ENCODE measurements around the gene HOXC11. TPM values are rescaled to one million over a fixed set of nuclear protein-coding genes. Genes with fewer than 3 reads are reported as not detected.

HOXC11 gene
- total RNA-seq, 6 experiments from 2014 or later, result 0.09 to 2.2 (median 1.8) TPM

DNA sequence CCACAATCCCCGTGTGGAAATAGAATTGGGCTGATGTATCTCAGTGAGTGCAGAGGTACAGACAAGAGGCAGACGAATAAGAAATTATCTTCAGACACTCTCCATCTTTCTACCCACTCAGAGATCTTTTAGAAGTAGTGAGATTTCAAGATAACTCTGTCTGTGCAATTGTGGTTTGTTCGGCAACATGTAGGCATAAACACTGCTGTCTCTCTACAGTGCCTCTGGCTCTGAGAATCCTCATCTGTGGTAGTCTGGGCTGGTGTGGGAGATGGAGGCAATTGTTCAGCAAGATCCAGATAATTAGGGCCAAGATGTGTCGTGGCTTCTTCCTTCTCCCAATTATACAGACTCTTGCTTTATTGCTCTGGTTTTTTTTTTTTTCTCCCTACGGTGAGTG is 31.2 kb upstream of the HOXC11 start:
- no peak overlapping the region for H3K27ac Mint-ChIP-seq
- H3K4me3 Mint-ChIP-seq, result no peak overlapping the region
- TF ChIP-seq, protein P1, sequence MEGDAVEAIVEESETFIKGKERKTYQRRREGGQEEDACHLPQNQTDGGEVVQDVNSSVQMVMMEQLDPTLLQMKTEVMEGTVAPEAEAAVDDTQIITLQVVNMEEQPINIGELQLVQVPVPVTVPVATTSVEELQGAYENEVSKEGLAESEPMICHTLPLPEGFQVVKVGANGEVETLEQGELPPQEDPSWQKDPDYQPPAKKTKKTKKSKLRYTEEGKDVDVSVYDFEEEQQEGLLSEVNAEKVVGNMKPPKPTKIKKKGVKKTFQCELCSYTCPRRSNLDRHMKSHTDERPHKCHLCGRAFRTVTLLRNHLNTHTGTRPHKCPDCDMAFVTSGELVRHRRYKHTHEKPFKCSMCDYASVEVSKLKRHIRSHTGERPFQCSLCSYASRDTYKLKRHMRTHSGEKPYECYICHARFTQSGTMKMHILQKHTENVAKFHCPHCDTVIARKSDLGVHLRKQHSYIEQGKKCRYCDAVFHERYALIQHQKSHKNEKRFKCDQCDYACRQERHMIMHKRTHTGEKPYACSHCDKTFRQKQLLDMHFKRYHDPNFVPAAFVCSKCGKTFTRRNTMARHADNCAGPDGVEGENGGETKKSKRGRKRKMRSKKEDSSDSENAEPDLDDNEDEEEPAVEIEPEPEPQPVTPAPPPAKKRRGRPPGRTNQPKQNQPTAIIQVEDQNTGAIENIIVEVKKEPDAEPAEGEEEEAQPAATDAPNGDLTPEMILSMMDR (IDR thresholded peaks at IDR 0.05), result no peak
- H3K4me1 Mint-ChIP-seq (ENCODE audit: low read depth), result no peaks in the 10 kb centered on the region
- H3K36me3 Mint-ChIP-seq (ENCODE audit: low read depth), result no peaks in the 10 kb centered on the region
- no peak for DNase-seq
- no peaks in the 10 kb centered on the region for H3K9me3 Mint-ChIP-seq
- peaks cover 76% of the 10 kb centered on the region for H3K27me3 Mint-ChIP-seq (ENCODE audit: insufficient read depth)

GRCh38 chr12:53942467-53942997 is 30.4 kb upstream of the HOXC11 start:
- no peaks in the 10 kb centered on the region for H3K36me3 Mint-ChIP-seq (ENCODE audit: low read depth)
- DNase-seq, result no peak
- TF ChIP-seq, protein P1 (IDR thresholded peaks at IDR 0.05), result no peak
- no peaks in the 10 kb centered on the region for H3K9me3 Mint-ChIP-seq
- no peak overlapping the region for H3K4me3 Mint-ChIP-seq
- H3K27ac Mint-ChIP-seq, result no peak overlapping the region
- H3K4me1 Mint-ChIP-seq (ENCODE audit: low read depth), result no peaks in the 10 kb centered on the region
- peaks cover 73% of the 10 kb centered on the region for H3K27me3 Mint-ChIP-seq (ENCODE audit: insufficient read depth)

DNA sequence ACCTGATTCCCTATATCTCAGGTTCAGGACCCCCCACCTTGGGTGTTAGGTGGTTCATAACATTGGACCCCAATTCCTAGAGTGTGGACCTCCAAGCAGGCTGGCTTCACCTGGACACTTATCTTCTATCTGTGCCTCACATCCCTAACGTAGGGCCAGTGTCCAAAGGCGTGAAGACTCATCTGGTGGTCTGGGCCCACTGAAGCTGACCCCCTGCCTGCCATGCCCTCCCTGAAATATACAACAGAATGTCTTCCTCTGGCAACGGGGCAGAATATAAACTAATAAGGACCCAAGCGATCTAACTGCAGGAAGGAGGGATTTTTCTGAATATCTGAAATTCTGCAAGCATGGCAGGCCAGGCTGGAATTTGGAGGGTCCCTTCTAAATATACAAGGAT is 28.7 kb upstream of the HOXC11 start:
- Mint-ChIP-seq H3K27me3 (ENCODE audit: insufficient read depth) (peaks cover 78% of the 10 kb centered on the region), H3K4me3 (no peak overlapping the region), H3K9me3 (no peaks in the 10 kb centered on the region; the same call in 1 of the 2 replicates), H3K4me1 (ENCODE audit: low read depth) (no peaks in the 10 kb centered on the region), H3K27ac (no peak overlapping the region), H3K36me3 (ENCODE audit: low read depth) (no peaks in the 10 kb centered on the region)
- TF ChIP-seq, protein P1 (IDR thresholded peaks at IDR 0.05), result no peak
- DNase-seq, result no peak

GRCh38 chr12:53944907-53945847 is 27.7 kb upstream of the HOXC11 start:
- Mint-ChIP-seq H3K4me3 (no peak overlapping the region), H3K27me3 (ENCODE audit: insufficient read depth) (peaks cover 82% of the 10 kb centered on the region)
- TF ChIP-seq, protein P1 (IDR thresholded peaks at IDR 0.05), result no peak

GRCh38 chr12:53947743-53948142 is 25.2 kb upstream of the HOXC11 start:
- no peak overlapping the region for H3K27ac Mint-ChIP-seq

More at GRCh38 chr12:53944907-53945847, 27.7 kb upstream of the HOXC11 start:
- Mint-ChIP-seq H3K9me3 (no peaks in the 10 kb centered on the region; the same call in 1 of the 2 replicates), H3K27ac (no peak overlapping the region), H3K4me1 (ENCODE audit: low read depth) (no peaks in the 10 kb centered on the region), H3K36me3 (ENCODE audit: low read depth) (no peaks in the 10 kb centered on the region)
- DNase-seq, result no peak

More at GRCh38 chr12:53947743-53948142, 25.2 kb upstream of the HOXC11 start:
- no peak for DNase-seq
- Mint-ChIP-seq H3K4me1 (ENCODE audit: low read depth) (no peaks in the 10 kb centered on the region), H3K9me3 (no peaks in the 10 kb centered on the region; the same call in 1 of the 2 replicates), H3K36me3 (ENCODE audit: low read depth) (no peaks in the 10 kb centered on the region), H3K27me3 (ENCODE audit: insufficient read depth) (peaks cover 88% of the 10 kb centered on the region), H3K4me3 (no peak overlapping the region)
- TF ChIP-seq, protein P1 (IDR thresholded peaks at IDR 0.05), result no peak

Data from HFFc6 (cell line).